Measurements from ENCODE around the gene COLEC12.

DNA sequence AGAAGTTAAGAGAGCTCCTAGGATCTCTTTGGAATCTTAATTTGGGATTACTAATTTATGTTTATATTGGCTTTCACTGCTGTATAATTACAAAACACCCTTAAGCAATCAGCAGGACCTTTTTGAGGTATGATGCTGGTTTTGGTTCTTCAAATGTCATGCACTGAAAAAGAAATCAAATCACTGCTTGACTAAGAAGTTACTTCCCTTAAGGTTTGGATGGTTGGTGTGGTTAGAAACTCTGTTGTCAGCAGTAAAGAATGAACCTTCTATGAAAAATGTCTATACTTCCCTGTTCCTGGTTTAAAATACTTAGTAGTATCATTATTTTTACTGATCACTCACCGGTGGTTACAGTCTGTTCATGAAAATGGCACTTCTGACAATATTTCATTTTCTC lies 5.5 kb downstream of the COLEC12 start:
- TF ChIP-seq, protein P1, sequence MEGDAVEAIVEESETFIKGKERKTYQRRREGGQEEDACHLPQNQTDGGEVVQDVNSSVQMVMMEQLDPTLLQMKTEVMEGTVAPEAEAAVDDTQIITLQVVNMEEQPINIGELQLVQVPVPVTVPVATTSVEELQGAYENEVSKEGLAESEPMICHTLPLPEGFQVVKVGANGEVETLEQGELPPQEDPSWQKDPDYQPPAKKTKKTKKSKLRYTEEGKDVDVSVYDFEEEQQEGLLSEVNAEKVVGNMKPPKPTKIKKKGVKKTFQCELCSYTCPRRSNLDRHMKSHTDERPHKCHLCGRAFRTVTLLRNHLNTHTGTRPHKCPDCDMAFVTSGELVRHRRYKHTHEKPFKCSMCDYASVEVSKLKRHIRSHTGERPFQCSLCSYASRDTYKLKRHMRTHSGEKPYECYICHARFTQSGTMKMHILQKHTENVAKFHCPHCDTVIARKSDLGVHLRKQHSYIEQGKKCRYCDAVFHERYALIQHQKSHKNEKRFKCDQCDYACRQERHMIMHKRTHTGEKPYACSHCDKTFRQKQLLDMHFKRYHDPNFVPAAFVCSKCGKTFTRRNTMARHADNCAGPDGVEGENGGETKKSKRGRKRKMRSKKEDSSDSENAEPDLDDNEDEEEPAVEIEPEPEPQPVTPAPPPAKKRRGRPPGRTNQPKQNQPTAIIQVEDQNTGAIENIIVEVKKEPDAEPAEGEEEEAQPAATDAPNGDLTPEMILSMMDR (IDR thresholded peaks at IDR 0.05): no peak
- TF ChIP-seq POLR2AphosphoS5 (IDR thresholded peaks at IDR 0.05): no peak
